NT2/D1 (cell line): ENCODE results near the gene CTSH.

Experiments
- SUZ12 ChIP-seq: IDR thresholded peaks from 2 replicates; pipeline ENCODE4 v1.6.1; 2011; ENCODE audit not compliant: insufficient read length, insufficient read depth; ENCODE audit errors: extremely low read depth
- YY1 ChIP-seq: IDR thresholded peaks from 2 replicates; pipeline ENCODE4 v1.6.1; 2011; ENCODE audit not compliant: insufficient read length, insufficient read depth
- ZNF274 ChIP-seq: IDR thresholded peaks from 2 replicates; pipeline ENCODE4 v1.6.1; 2011; ENCODE audit warnings: mild to moderate bottlenecking, low read depth, low read length

GRCh38 chr15:78976691-78977090, 31.8 kb upstream of the CTSH start:
- TF ChIP-seq YY1 (no peak), ZNF274 (no peak), SUZ12 (no peak)
